Ishikawa (cell line): ENCODE measurements around the gene PLCL2.

Experiments
- CEBPB ChIP-seq: IDR thresholded peaks from 2 replicates; pipeline ENCODE4 v1.6.1; 2012
- CREB1 ChIP-seq: IDR thresholded peaks from 2 replicates; pipeline ENCODE4 v1.6.1; 2012; ENCODE audit warnings: low read depth
- EGR1 ChIP-seq: IDR thresholded peaks from 2 replicates; pipeline ENCODE4 v1.6.1; 2012
- EP300 ChIP-seq: IDR thresholded peaks from 2 replicates; pipeline ENCODE4 v1.6.1; 2012; ENCODE audit warnings: borderline replicate concordance
- FOXM1 ChIP-seq: IDR thresholded peaks from 2 replicates; pipeline ENCODE4 v1.6.1; 2012; ENCODE audit warnings: low read depth, borderline replicate concordance
- MAX ChIP-seq: IDR thresholded peaks from 2 replicates; pipeline ENCODE4 v1.6.1; 2012
- NFIC ChIP-seq: IDR thresholded peaks from 2 replicates; pipeline ENCODE4 v1.6.1; 2012
- RAD21 ChIP-seq: IDR thresholded peaks from 2 replicates; pipeline ENCODE4 v1.6.1; 2012; ENCODE audit warnings: low read depth
- REST ChIP-seq: IDR thresholded peaks from 2 replicates; pipeline ENCODE4 v1.6.1; 2012; ENCODE audit warnings: low read depth, mild to moderate bottlenecking
- TAF1 ChIP-seq: IDR thresholded peaks from 2 replicates; pipeline ENCODE4 v1.6.1; 2012; ENCODE audit warnings: low read depth, mild to moderate bottlenecking
- TCF12 ChIP-seq: IDR thresholded peaks from 2 replicates; pipeline ENCODE4 v1.6.1; 2012; ENCODE audit warnings: low read depth
- TEAD4 ChIP-seq: IDR thresholded peaks from 2 replicates; pipeline ENCODE4 v1.6.1; 2012
- USF1 ChIP-seq: IDR thresholded peaks from 2 replicates; pipeline ENCODE4 v1.6.1; 2012
- YY1 ChIP-seq: IDR thresholded peaks from 2 replicates; pipeline ENCODE4 v1.6.1; 2012; ENCODE audit warnings: low read depth
- ZBTB7A ChIP-seq: IDR thresholded peaks from 2 replicates; pipeline ENCODE4 v1.6.1; 2012; ENCODE audit warnings: low read depth

Gene PLCL2

GRCh38 chr3:16887130-16887529 is 2.4 kb downstream of the PLCL2 start:
- TF ChIP-seq ZBTB7A (no peak), TAF1 (no peak)

- TF ChIP-seq REST (no peak), YY1 (no peak)
These were observed 3.6 kb downstream of the PLCL2 start for GRCh38 chr3:16888356-16888755.

GRCh38 chr3:16888785-16889607 is 4.2 kb downstream of the PLCL2 start:
- TF ChIP-seq FOXM1: no peak
- no peak for TF ChIP-seq CEBPB
- no peak for TF ChIP-seq NFIC
- no peak for TF ChIP-seq CREB1
- no peak for TF ChIP-seq TCF12
- TF ChIP-seq TAF1: no peak
- no peak for TF ChIP-seq USF1
- TF ChIP-seq ZBTB7A: no peak
- no peak for TF ChIP-seq EGR1
- no peak for TF ChIP-seq MAX
- no peak for TF ChIP-seq EP300
- TF ChIP-seq TEAD4: no peak
- TF ChIP-seq YY1: no peak
- no peak for TF ChIP-seq REST
- no peak for TF ChIP-seq RAD21

GRCh38 chr3:16890597-16891333 is 6.0 kb downstream of the PLCL2 start:
- TF ChIP-seq EGR1 (no peak), NFIC (no peak), TAF1 (no peak), MAX (no peak), FOXM1 (no peak), EP300 (no peak), TCF12 (no peak), YY1 (no peak), RAD21 (no peak), TEAD4 (no peak), CEBPB (no peak), REST (no peak), ZBTB7A (no peak)

- no peak for TF ChIP-seq MAX
- no peak for TF ChIP-seq TAF1
- no peak for TF ChIP-seq NFIC
- no peak for TF ChIP-seq FOXM1
- no peak for TF ChIP-seq EGR1
- TF ChIP-seq TEAD4: no peak
- TF ChIP-seq ZBTB7A: no peak
- no peak for TF ChIP-seq YY1
- no peak for TF ChIP-seq CREB1
- TF ChIP-seq USF1: no peak
- no peak for TF ChIP-seq CEBPB
- no peak for TF ChIP-seq REST
These were observed 9.0 kb downstream of the PLCL2 start for GRCh38 chr3:16893618-16894200.
